GM21381 (cell line): ENCODE measurements around the gene MT2A.
A peak's percentile ranks its signal among the peaks of the same experiment; 100 is the strongest.
"Not testable (repeated sequence)": the region's sequence is repeated elsewhere in the genome, so short reads cannot be mapped to it uniquely, and the experiment has no call there.

ENCODE experiments used
- ATAC-seq: cut with Tn5 transposase; IDR thresholded peaks from one replicate; pipeline ENCODE4 v1.9.1; 2021; ENCODE audit warnings: mild to moderate bottlenecking, moderate library complexity; ENCODE audit not compliant: unreplicated experiment

Gene MT2A

DNA sequence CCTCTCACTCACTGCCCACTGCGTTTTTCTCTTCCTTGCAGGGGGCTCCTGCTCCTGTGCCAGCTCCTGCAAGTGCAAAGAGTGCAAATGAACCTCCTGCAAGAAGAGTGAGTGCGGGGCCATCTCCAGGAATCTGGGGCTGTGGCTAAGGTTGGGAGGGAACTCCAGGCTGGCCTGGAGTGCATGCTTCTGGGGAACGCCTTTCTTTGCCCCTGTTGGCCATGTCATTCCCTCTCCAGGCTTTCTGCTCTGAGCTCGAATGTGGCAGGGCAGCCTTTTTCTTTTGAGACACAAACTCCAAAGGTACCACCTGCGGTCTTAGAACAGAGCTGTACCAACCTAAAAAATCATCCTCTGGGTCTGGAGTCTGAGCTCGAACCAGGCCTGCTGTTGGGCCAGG lies 9.8 kb downstream of the MT2A start:
- no peak for ATAC-seq

DNA sequence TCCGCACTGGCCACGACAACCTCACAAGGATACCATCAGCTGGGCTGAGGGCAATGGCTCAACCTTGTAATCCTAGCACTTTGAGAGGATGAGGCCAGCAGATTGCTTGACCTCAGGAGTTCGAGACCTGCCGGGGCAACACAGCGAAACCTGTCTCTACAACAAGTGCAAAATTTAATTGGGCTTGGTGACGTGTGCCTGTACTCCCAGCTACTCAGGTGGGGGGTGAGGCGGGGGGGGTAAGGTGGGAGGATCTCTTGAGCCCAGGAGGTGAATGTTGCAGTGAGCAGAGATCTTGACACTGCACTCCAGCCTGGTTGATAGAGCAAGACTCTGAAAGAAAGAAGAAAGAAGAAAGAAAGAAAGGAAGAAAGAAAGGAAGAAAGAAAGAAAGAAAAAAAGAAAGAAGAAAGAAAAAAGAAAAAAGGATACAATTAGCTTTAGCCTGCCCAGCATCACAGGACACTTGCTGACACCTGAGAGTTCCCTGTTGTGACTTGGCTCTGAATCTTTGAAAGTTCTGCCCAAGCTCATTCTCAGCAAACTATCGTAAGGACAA lies 12.0 kb downstream of the MT2A start:
- ATAC-seq: no peak

GRCh38 chr16:56621665-56622445 lies 13.5 kb downstream of the MT2A start:
- ATAC-seq: not testable (repeated sequence)

- not testable (repeated sequence) for ATAC-seq
Measured at GRCh38 chr16:56623184-56623583, 14.8 kb downstream of the MT2A start.

GRCh38 chr16:56623637-56624036 lies 15.3 kb downstream of the MT2A start:
- no peak for ATAC-seq

- peak; percentile 53 for ATAC-seq
Measured at GRCh38 chr16:56625140-56625942, 17.0 kb downstream of the MT2A start, which contains the start of gene MT1E. TSS of gene MT1E (plus strand) at chr16:56625781. CDS start at chr16:56625852, 71 bp downstream.

- peak; percentile 5 for ATAC-seq
Measured at GRCh38 chr16:56625943-56626654, 17.7 kb downstream of the MT2A start.

- ATAC-seq: no peak
Measured at GRCh38 chr16:56626685-56627084, 18.3 kb downstream of the MT2A start.

DNA sequence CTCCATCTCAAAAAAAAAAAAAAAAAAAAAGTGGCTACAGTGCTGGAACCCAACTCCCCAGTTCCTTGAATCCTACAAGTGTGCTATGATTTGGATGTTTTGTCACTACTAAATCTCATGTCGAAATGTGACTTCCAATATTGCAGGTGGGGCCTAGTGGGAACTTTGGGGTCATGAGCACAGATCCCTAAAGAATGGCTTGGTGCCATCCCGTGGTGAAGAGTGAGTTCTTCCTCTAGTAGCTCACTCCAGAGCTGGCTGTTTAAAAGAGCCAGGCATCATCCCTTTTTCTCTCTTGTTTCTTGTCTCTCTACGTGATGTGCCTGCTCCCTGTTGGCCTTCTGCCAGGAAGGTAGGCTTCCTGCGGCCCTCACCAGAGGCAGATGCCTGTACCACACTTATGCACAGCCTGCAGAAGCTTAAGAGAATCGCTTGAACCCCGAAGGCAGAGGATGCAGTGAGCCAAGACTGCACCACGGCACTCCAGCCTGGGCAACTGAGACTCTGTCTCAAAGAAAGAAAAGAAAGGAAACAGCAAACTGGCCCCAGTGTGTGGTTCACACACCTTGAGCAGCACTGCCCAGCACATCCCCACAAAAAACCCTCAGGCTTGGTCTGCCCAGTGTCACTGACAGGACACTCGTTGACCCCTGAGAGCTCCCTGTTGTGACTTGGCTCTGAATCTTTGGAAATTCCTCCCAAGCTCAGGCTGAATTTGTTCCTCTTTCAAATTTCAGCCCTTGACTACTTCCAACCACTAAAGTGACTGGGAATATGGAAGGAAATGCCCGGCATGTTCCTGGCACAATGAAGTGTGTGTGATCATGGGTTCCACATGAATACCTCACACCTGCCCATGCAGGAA lies 20.3 kb downstream of the MT2A start:
- no peak for ATAC-seq

GRCh38 chr16:56629531-56629930 lies 21.1 kb downstream of the MT2A start:
- no peak for ATAC-seq

DNA sequence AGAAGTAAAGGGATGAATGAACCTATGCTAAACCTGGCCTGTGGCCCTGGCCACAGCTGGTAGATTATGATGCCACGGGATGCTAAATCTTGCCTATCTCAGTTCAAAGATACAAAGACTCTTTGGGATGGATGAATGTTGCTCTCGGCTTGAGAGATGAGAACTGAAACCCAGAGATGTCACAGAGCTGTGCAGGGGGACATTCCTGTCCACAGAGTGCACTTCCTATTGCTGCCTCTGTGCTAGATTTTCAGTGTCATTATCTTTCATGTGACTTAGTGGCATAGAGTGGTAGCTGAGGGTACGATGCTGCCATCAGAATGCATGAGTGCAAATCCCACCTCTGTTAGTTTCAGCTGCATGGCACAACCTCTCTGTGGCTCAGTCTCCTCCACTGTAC lies 21.8 kb downstream of the MT2A start:
- peak; percentile 64 for ATAC-seq

DNA sequence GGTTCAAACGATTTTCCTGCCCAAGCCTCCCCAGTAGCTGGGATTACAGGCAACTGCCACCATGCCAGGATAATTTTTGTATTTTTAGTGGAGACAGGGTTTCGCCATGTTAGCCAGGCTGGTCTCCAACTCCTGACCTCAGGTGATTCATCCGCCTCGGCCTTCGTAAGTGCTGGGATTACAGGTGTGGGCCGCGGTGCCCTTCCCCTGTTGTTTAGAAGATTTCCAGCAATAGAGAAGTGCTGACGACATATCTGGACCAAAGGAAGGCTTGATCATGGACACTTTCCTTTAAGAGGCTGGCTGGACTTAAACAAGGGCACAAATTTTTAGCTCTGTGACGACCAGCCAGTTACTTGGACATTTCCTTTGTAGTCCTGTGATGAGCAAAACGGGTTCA lies 22.8 kb downstream of the MT2A start:
- ATAC-seq: no peak

DNA sequence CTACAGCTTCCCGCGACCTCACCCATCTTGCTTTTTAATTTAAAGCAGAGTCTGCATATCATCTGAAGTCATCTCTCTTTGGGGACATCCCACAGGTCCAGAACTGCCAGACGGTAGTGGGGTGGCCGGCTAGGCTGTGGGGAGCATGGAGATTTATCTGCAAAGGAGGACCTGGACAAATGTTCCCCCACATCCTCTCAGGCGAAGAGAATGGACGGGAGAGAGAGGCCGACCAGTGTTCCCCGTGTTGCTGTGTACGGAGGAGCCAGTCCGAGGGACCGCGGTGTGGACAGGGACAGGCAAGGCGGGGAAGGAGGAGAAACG lies 23.4 kb downstream of the MT2A start:
- no peak for ATAC-seq

DNA sequence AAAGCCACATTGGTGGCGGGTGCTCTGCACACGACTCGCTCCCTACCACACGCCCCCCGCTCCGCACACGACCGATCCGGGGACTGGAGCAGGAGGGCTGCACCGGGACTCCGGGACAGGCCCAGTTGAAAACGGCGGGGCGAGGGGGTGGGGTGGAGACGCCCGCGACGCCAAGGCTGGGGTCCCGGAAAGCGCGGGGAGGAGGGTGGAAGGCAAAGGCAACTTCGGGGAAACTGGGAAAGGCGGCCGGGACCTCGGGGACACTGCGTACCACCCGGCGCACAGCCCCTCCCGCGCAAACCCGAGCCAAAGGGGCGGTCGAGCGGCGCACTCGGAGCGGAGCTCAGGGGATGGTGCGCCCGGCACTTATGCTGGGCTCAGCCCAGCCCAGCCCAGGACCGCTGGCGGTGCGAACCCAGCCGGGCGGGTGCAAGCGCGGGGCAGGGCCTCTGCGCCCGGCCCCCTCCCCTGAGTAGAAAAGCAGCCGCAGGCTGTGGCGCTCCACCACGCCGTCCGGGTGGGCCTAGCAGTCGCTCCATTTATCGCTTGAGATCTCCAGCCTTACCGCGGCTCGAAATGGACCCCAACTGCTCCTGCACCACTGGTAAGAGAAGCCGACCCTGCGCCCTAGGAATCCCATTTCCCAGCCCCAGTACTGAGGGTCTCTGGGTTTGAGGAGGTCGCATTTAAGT lies 23.9 kb downstream of the MT2A start, which contains the start of gene MT1M:
TSS of gene MT1M (plus strand) at position 504 of the 692 bp plus-strand sequence. CDS start at position 577, 73 bp downstream.
- ATAC-seq: no peak

DNA sequence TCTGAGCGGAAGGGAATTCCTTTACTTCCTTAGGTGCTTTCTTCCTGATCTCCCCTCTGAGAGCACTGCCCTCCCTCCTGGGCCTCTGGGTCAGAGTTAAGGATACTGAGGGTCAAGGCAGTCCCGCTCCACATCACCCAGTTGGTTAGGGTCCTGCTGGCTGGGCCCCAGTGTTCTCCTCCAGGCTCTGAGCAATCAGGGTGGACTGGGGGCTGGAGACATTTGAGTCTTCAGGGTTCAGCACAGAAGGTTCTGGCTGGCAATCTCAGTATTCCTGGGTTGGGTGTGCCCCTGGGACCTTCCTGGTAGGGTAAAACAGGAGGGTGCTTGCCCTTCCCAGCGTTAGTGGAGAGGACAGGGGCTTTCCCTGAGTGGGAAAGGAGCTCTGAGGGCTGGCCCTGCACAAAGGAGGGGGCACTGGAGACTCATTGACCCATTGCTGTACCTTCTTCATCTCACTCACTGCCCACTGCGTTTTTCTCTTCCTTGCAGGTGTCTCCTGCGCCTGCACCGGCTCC lies 24.5 kb downstream of the MT2A start:
- ATAC-seq: no peak

- no peak for ATAC-seq
Measured at GRCh38 chr16:56633535-56633934, 25.2 kb downstream of the MT2A start.

DNA sequence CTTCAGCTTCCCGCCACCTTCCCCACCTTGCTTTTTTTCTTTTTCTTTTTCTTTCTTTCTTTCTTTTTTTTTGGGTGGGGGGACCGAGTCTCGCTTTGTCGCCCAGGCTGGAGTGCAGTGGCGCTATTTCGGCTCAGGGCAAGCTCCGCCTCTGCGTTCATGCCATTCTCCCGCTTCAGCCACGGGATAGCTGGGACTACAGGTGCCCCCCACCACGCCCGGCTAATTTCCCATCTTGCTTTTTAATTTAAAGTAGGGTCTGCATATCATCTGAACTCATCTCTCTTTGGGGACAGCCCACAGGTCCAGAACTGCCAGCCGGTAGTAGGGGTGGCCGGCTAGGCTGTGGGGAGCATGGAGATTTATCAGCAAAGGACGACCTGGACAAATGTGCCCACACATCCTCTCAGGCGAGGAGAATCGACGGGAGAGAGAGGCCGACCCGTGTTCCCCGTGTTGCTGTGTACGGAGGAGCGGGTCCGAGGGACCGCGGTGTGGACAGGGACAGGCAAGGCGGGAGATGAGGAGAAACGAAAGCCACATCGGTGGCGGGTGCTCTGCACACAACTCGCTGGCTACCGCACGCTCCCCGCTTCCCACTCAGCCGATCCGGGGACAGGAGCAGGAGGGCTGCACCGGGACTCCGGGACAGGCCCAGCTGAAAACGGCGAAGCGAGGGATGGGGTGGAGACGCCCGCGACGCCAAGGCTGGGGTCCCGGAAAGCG lies 26.5 kb downstream of the MT2A start:
- no peak for ATAC-seq

DNA sequence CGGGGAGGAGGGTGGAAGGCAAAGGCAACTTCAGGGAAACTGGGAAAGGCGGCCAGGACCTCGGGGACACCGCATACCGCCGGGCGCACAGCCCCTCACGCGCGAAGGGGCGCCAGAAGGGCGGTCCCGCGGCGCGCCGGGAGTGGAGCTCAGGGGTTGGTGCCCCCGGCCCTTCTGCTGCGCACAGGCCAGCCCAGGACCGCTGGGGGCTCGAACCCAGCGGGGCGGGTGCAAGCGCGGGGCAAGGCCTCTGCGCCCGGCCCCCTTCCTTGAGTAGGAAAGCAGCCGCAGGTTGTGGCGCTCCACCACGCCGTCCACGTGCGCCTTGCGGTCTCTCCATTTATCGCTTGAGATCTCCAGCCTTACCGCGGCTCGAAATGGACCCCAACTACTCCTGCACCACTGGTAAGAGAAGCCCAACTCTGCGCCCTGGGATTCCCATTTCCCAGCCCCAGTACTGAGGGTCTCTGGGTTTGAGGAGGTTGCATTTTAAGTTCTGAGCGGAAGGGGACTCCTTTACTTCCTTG lies 27.1 kb downstream of the MT2A start:
- ATAC-seq: no peak
